Endodermal cell (in vitro differentiated cells): ENCODE measurements around the gene LRRC74B. TPM values are rescaled to one million over a fixed set of nuclear protein-coding genes. Genes with fewer than 3 reads are reported as not detected.

Experiments used
- DNase-seq: peaks from one replicate; pipeline ENCODE4 v3.0.0-alpha.2; 2017
- H3K27ac ChIP-seq: 2 replicates; pipeline ENCODE4 v1.5.1; 2013; ENCODE audit warnings: mild to moderate bottlenecking, low read depth, low read length, moderate library complexity
- H3K27me3 ChIP-seq: 2 replicates; pipeline ENCODE4 v1.6.1; 2013; ENCODE audit warnings: mild to moderate bottlenecking, low read length, moderate library complexity; ENCODE audit not compliant: insufficient read depth, control insufficient read depth, poor library complexity, severe bottlenecking
- H3K36me3 ChIP-seq: 2 replicates; pipeline ENCODE4 v1.7.0; 2013; ENCODE audit warnings: mild to moderate bottlenecking, low read length, moderate library complexity; ENCODE audit not compliant: control insufficient read depth, insufficient read depth
- H3K4me1 ChIP-seq: one replicate; pipeline ENCODE4 v1.7.0; 2013; ENCODE audit warnings: low read length; ENCODE audit not compliant: control insufficient read depth, insufficient read depth
- H3K4me3 ChIP-seq: 2 replicates; pipeline ENCODE4 v1.5.1; 2013; ENCODE audit warnings: mild to moderate bottlenecking, low read length, moderate library complexity
- H3K9ac ChIP-seq: 2 replicates; pipeline ENCODE4 v1.6.1; 2013; ENCODE audit warnings: mild to moderate bottlenecking, low read length, moderate library complexity; ENCODE audit not compliant: poor library complexity, severe bottlenecking; ENCODE audit errors: extremely low read depth
- H3K9me3 ChIP-seq: 2 replicates; pipeline ENCODE4 v1.6.1; 2013; ENCODE audit warnings: mild to moderate bottlenecking, low read length, moderate library complexity; ENCODE audit not compliant: control insufficient read depth
- H3K27ac Mint-ChIP-seq: 2 replicates; pipeline ENCODE4 v1.8.0; 2020; ENCODE audit warnings: mixed read lengths
- H3K27me3 Mint-ChIP-seq: 2 replicates; pipeline ENCODE4 v1.8.0; 2021; ENCODE audit warnings: mild to moderate bottlenecking, mixed read lengths; ENCODE audit not compliant: insufficient read depth
- H3K36me3 Mint-ChIP-seq: 2 replicates; pipeline ENCODE4 v1.8.0; 2020; ENCODE audit warnings: low read depth, mixed read lengths
- H3K4me1 Mint-ChIP-seq: 2 replicates; pipeline ENCODE4 v1.8.0; 2020; ENCODE audit warnings: mixed read lengths
- H3K4me3 Mint-ChIP-seq: 2 replicates; pipeline ENCODE4 v1.8.0; 2020; ENCODE audit warnings: mild to moderate bottlenecking, moderate library complexity, mixed read lengths
- H3K9me3 Mint-ChIP-seq: 2 replicates; pipeline ENCODE4 v1.8.0; 2020; ENCODE audit warnings: mild to moderate bottlenecking, mixed read lengths
- WGBS, 2 experiments: methylation state at CpG; one replicate each; pipeline versions ENCODE4 v1.1.5 to v1.1.7; 2013; ENCODE audit warnings: missing lambda C conversion rate in 2 of 2, mixed read lengths in 1 of 2; ENCODE audit not compliant: insufficient coverage in 1 of 2, insufficient read length in 1 of 2; 5-methylcytosine and 5-hydroxymethylcytosine counted together
- total RNA-seq, 2 donors: library from RNA; stranded (reverse); fragmentation: NEBNext Ultra II Directional in 1 of 2; extraction: Animal tissue kit (Norgen Biotek cat#: 25700) in 1 of 2; gene quantifications; 2 replicates in 1 of 2; 3 replicates in 1 of 2; pipeline ENCODE4 v1.2.1, GENCODE V29; 2021
- TF ChIP-seq, protein P1 (sequence below): fragments of 200-600 bp; sonication (generic); conservative IDR thresholded peaks from 2 replicates; pipeline ENCODE4 v1.5.0; 2021; ENCODE audit warnings: antibody characterized with exemption, mild to moderate bottlenecking

The LRRC74B gene
- total RNA-seq, 2 donors from 2014 or later, result not detected

GRCh38 chr22:21030621-21031544 is 14.9 kb upstream of the LRRC74B start:
- Histone ChIP-seq H3K9me3 (no peaks in the 10 kb centered on the region), H3K4me1 (no peaks in the 10 kb centered on the region), H3K36me3 (no peaks in the 10 kb centered on the region), H3K4me3 (no peak overlapping the region), H3K9ac (no peak overlapping the region), H3K27ac (no peak overlapping the region), H3K27me3 (peaks cover 47% of the 10 kb centered on the region)
- TF ChIP-seq, protein P1, sequence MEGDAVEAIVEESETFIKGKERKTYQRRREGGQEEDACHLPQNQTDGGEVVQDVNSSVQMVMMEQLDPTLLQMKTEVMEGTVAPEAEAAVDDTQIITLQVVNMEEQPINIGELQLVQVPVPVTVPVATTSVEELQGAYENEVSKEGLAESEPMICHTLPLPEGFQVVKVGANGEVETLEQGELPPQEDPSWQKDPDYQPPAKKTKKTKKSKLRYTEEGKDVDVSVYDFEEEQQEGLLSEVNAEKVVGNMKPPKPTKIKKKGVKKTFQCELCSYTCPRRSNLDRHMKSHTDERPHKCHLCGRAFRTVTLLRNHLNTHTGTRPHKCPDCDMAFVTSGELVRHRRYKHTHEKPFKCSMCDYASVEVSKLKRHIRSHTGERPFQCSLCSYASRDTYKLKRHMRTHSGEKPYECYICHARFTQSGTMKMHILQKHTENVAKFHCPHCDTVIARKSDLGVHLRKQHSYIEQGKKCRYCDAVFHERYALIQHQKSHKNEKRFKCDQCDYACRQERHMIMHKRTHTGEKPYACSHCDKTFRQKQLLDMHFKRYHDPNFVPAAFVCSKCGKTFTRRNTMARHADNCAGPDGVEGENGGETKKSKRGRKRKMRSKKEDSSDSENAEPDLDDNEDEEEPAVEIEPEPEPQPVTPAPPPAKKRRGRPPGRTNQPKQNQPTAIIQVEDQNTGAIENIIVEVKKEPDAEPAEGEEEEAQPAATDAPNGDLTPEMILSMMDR, result no peak
- no peak for DNase-seq
- no peak overlapping the region for H3K27ac Mint-ChIP-seq
- H3K9me3 Mint-ChIP-seq, result no peaks in the 10 kb centered on the region
- 92 to 94% methylated on average over 37 to 40 of the region's 40 CpGs for WGBS, 2 experiments
- no peaks in the 10 kb centered on the region for H3K36me3 Mint-ChIP-seq
- peaks cover 35% of the 10 kb centered on the region for H3K27me3 Mint-ChIP-seq
- H3K4me1 Mint-ChIP-seq, result peaks cover 4% of the 10 kb centered on the region
- peak overlapping the region; percentile 57 for H3K4me3 Mint-ChIP-seq

- H3K27me3 ChIP-seq, result peaks cover 47% of the 10 kb centered on the region
- peaks cover 35% of the 10 kb centered on the region for H3K27me3 Mint-ChIP-seq
- H3K4me3 ChIP-seq, result no peak overlapping the region
- no peaks in the 10 kb centered on the region for H3K4me1 ChIP-seq
- H3K4me3 Mint-ChIP-seq, result peak overlapping the region; percentile 57
- H3K36me3 ChIP-seq, result no peaks in the 10 kb centered on the region
- DNase-seq, result no peak
- H3K9me3 ChIP-seq, result no peaks in the 10 kb centered on the region
- H3K27ac ChIP-seq, result no peak overlapping the region
- no peaks in the 10 kb centered on the region for H3K9me3 Mint-ChIP-seq
- WGBS, 2 experiments, result 82 to 88% methylated on average over 13 to 18 of the region's 18 CpGs
- H3K9ac ChIP-seq, result no peak overlapping the region
- no peaks in the 10 kb centered on the region for H3K36me3 Mint-ChIP-seq
- no peak overlapping the region for H3K27ac Mint-ChIP-seq
- peaks cover 4% of the 10 kb centered on the region for H3K4me1 Mint-ChIP-seq
- TF ChIP-seq, protein P1, result no peak
These were observed 14.2 kb upstream of the LRRC74B start for GRCh38 chr22:21031545-21032036.

GRCh38 chr22:21032037-21032867 is 13.5 kb upstream of the LRRC74B start, which contains the start of gene SLC7A4:
Gene SLC7A4 (minus strand): TSS chr22:21032561. CDS start chr22:21031812, 749 bp downstream.
- Mint-ChIP-seq H3K9me3 (no peaks in the 10 kb centered on the region), H3K36me3 (no peaks in the 10 kb centered on the region), H3K4me3 (peak within 1 kb of the TSS; percentile 57), H3K27me3 (peaks cover 35% of the 10 kb centered on the region), H3K27ac (no peak within 1 kb of the TSS), H3K4me1 (no peaks in the 10 kb centered on the region)
- H3K4me1 ChIP-seq, result no peaks in the 10 kb centered on the region
- TF ChIP-seq, protein P1, result no peak
- no peaks in the 10 kb centered on the region for H3K9me3 ChIP-seq
- 19 to 22% methylated on average over 28 to 59 of the region's 59 CpGs for WGBS, 2 experiments
- peak; percentile 73 for DNase-seq
- H3K27me3 ChIP-seq, result peaks cover 47% of the 10 kb centered on the region
- no peaks in the 10 kb centered on the region for H3K36me3 ChIP-seq
- no peak within 1 kb of the TSS for H3K9ac ChIP-seq
- no peak within 1 kb of the TSS for H3K4me3 ChIP-seq
- H3K27ac ChIP-seq, result no peak within 1 kb of the TSS
